Progenitor cell of endocrine pancreas (in vitro differentiated cells): ENCODE data around the gene MRE11. TPM values are rescaled to one million over a fixed set of nuclear protein-coding genes. Genes with fewer than 3 reads are reported as not detected.
"Not testable (repeated sequence)": the region's sequence is repeated elsewhere in the genome, so short reads cannot be mapped to it uniquely, and the experiment has no call there.

ENCODE experiments used
- DNase-seq: peaks from one replicate; pipeline ENCODE4 v3.0.0; 2021; ENCODE audit warnings: low spot score; ENCODE audit not compliant: unreplicated experiment
- H3K27ac Mint-ChIP-seq: 2 replicates; pipeline ENCODE4 v1.8.0; 2021; ENCODE audit warnings: mild to moderate bottlenecking, moderate library complexity, mixed read lengths
- H3K27me3 Mint-ChIP-seq: 2 replicates; pipeline ENCODE4 v1.8.0; 2021; ENCODE audit warnings: mixed read lengths
- H3K36me3 Mint-ChIP-seq: 2 replicates; pipeline ENCODE4 v1.8.0; 2022; ENCODE audit warnings: mixed read lengths; ENCODE audit not compliant: insufficient read depth
- H3K4me1 Mint-ChIP-seq: 2 replicates; pipeline ENCODE4 v1.8.0; 2021; ENCODE audit warnings: low read depth, mixed read lengths
- H3K4me3 Mint-ChIP-seq: 2 replicates; pipeline ENCODE4 v1.8.0; 2021; ENCODE audit warnings: low read depth, mild to moderate bottlenecking, moderate library complexity, mixed read lengths
- H3K9me3 Mint-ChIP-seq: 2 replicates; pipeline ENCODE4 v1.8.0; 2021; ENCODE audit warnings: low read depth, mixed read lengths
- total RNA-seq: library from RNA; stranded (reverse); gene quantifications from 2 replicates; pipeline ENCODE4 v1.2.1, GENCODE V29; 2021
- TF ChIP-seq, protein P1 (sequence below): fragments of 200-600 bp; sonication (generic); IDR thresholded peaks from one replicate; pipeline ENCODE4 v1.5.0; 2021; ENCODE audit warnings: antibody characterized with exemption, mild to moderate bottlenecking; ENCODE audit not compliant: unreplicated experiment

MRE11 gene
- total RNA-seq, 1 donor from 2014 or later = 35.1 TPM

DNA sequence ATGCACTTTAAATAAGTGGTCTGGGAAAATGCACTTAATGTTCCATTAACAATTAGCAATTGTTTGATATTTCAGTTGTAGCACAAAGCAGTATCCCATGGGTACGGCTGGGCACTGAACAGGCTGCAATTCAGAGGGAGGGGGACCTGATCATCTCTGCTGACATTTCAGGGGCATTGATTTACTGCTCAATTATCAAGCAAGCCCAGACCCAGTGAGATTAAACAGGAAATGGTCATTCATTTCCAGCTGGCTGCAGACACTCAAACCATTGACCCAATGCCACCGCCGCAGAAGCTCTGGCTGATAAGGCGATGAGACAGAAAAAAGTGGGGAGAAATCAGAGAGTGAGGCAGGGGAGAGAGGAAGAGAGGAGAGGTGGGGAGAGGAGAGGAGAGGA is 93.6 kb downstream of the MRE11 start:
- DNase-seq = no peak
- Mint-ChIP-seq H3K4me1 (peaks cover 13% of the 10 kb centered on the region), H3K36me3 (no peaks in the 10 kb centered on the region), H3K9me3 (no peaks in the 10 kb centered on the region), H3K27me3 (peaks cover 59% of the 10 kb centered on the region), H3K4me3 (peak overlapping the region; percentile 68), H3K27ac (no peak overlapping the region)
- TF ChIP-seq, protein P1, sequence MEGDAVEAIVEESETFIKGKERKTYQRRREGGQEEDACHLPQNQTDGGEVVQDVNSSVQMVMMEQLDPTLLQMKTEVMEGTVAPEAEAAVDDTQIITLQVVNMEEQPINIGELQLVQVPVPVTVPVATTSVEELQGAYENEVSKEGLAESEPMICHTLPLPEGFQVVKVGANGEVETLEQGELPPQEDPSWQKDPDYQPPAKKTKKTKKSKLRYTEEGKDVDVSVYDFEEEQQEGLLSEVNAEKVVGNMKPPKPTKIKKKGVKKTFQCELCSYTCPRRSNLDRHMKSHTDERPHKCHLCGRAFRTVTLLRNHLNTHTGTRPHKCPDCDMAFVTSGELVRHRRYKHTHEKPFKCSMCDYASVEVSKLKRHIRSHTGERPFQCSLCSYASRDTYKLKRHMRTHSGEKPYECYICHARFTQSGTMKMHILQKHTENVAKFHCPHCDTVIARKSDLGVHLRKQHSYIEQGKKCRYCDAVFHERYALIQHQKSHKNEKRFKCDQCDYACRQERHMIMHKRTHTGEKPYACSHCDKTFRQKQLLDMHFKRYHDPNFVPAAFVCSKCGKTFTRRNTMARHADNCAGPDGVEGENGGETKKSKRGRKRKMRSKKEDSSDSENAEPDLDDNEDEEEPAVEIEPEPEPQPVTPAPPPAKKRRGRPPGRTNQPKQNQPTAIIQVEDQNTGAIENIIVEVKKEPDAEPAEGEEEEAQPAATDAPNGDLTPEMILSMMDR = no peak

DNA sequence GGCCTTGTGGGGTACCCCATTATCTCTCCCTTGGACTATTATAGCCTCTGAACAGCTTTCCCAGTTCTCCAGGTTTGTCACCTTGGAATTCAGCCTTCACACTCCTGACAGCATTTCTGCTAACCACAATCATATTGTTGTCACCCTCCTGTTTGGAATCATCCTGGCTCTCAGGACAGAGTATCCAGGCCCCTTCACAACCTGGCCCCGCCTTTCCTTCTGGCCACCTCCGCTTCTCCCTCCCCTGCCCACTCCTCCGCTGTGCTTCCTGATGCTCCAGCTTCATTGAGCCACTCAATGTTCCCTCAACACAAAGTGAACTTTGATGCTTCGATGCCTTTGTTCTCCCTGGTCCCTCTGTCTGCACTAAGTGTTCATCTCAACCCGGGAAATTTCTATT is 95.5 kb downstream of the MRE11 start:
- DNase-seq = no peak
- TF ChIP-seq, protein P1 = no peak
- peaks cover 60% of the 10 kb centered on the region for H3K27me3 Mint-ChIP-seq
- peaks cover 13% of the 10 kb centered on the region for H3K4me1 Mint-ChIP-seq
- no peaks in the 10 kb centered on the region for H3K36me3 Mint-ChIP-seq
- no peaks in the 10 kb centered on the region for H3K9me3 Mint-ChIP-seq
- H3K27ac Mint-ChIP-seq = no peak overlapping the region
- no peak overlapping the region for H3K4me3 Mint-ChIP-seq

DNA sequence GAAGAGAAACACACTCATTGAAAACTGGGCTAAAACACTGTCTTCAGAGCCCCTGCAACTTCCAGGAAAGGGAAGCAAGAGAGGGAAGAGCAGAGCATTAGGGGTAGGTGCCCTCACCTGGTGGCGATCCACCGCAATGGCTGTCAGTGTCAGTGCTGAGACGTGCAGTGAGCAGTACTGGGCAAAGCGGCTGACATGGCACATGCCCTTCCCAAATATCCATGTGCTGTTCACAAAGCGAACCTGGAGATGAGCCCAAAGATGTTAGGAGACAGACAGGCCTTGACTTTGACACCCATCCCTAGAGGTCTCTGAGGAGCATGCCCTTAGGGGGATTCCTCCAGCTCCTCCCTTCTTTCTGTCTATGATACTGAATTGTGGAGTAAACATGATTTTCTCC is 97.4 kb downstream of the MRE11 start:
- Mint-ChIP-seq H3K4me1 (peaks cover 11% of the 10 kb centered on the region), H3K27me3 (peaks cover 48% of the 10 kb centered on the region)
- DNase-seq = no peak

DNA sequence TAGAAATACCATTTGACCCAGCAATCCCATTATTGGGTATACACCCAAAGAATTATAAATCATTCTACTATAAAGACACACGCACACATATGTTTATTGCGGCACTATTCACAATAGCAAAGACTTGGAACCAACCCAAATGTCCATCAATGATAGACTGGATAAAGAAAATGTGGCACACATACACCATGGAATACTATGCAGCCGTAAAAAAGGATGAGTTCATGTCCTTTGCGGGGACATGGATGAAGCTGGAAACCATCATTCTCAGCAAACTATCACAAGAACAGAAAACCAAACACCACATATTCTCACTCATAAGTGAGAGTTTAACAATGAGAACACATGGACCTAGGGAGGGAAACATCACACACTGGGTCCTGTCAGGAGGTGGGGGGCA is 101.7 kb downstream of the MRE11 start:
- H3K4me1 Mint-ChIP-seq, DNase-seq, H3K4me3 Mint-ChIP-seq, H3K27ac Mint-ChIP-seq, H3K36me3 Mint-ChIP-seq, H3K9me3 Mint-ChIP-seq: not testable (repeated sequence)
- H3K27me3 Mint-ChIP-seq = peaks cover 12% of the 10 kb centered on the region

More for the DNA sequence above, 97.4 kb downstream of the MRE11 start:
- no peak overlapping the region for H3K27ac Mint-ChIP-seq
- no peaks in the 10 kb centered on the region for H3K36me3 Mint-ChIP-seq
- no peak overlapping the region for H3K4me3 Mint-ChIP-seq
- TF ChIP-seq, protein P1 = no peak
- H3K9me3 Mint-ChIP-seq = no peaks in the 10 kb centered on the region

DNA sequence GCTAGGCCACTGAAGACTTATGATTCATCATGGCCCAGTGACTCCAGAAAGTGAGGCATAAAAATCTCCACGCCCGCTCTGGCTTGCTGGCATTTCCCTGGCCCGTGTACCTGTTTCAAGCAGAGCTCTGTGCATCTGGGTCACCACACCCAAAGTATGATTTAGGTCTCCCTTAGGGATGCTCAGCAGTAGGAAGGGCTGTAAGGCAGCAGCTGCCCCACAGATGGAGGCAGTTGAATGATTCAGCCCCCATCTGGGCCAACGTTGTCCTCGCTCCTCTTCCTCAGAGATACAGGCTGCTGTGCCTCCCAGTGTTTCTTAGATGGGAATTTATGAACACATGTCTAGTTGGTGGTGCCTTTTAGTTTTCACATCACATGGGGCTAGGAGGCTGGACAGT is 114.0 kb downstream of the MRE11 start:
- no peak overlapping the region for H3K4me3 Mint-ChIP-seq

DNA sequence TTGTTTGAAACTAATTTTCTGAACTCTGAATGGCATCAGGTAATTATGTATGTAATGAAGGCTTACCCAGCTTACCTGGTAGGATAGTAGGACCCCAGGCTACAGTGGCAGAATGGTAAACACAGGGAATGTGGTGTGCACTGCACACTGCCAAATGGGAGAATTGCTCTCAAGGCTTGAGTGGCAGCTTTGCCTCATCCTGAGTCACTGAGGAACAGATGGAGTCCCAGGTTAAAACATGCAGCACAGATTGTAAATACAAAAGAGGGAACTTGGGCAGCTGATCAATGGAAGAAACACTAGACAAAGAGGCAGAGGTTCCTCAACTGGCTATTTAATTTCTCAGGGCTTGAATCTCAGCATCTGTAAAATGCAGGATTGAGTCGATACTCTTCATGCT is 116.8 kb downstream of the MRE11 start:
- TF ChIP-seq, protein P1 = no peak
- H3K4me1 Mint-ChIP-seq = no peaks in the 10 kb centered on the region
- peaks cover under 1% of the 10 kb centered on the region for H3K9me3 Mint-ChIP-seq
- H3K27ac Mint-ChIP-seq = no peak overlapping the region
- DNase-seq = no peak
- H3K36me3 Mint-ChIP-seq = no peaks in the 10 kb centered on the region
- no peaks in the 10 kb centered on the region for H3K27me3 Mint-ChIP-seq
- no peak overlapping the region for H3K4me3 Mint-ChIP-seq

More for the DNA sequence above, 114.0 kb downstream of the MRE11 start:
- Mint-ChIP-seq H3K27me3 (no peaks in the 10 kb centered on the region), H3K9me3 (peaks cover 7% of the 10 kb centered on the region), H3K4me1 (no peaks in the 10 kb centered on the region), H3K36me3 (no peaks in the 10 kb centered on the region), H3K27ac (no peak overlapping the region)
- DNase-seq = no peak
- TF ChIP-seq, protein P1 = no peak

DNA sequence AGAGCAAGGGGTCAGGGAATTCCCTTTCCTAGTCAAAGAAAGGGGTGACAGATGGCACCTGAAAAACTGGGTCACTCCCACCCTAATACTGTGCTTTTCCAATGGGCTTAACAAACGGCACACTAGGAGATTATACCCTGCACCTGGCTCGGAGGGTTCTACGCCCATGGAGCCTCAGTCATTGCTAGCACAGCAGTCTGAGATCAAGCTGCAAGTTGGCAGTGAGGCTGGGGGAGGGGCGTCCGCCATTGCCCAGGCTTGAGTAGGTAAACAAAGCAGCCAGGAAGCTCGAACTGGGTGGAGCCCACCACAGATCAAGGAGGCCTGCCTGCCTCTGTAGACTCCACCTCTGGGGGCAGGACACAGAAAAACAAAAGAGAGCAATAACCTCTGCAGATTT is 123.1 kb downstream of the MRE11 start:
- not testable (repeated sequence) for H3K9me3 Mint-ChIP-seq, H3K4me1 Mint-ChIP-seq, H3K36me3 Mint-ChIP-seq

More for the DNA sequence above, 123.1 kb downstream of the MRE11 start:
- H3K27me3 Mint-ChIP-seq, H3K4me3 Mint-ChIP-seq, H3K27ac Mint-ChIP-seq, DNase-seq: not testable (repeated sequence)
